Astrocyte (in vitro differentiated cells and primary cell): Measurements from ENCODE around the gene PPTC7. TPM values are rescaled to one million over a fixed set of nuclear protein-coding genes. Genes with fewer than 3 reads are reported as not detected.
"Not testable (repeated sequence)": the region's sequence is repeated elsewhere in the genome, so short reads cannot be mapped to it uniquely, and the experiment has no call there.

Source experiments
- DNase-seq: peaks from one replicate; pipeline ENCODE4 v3.0.0-alpha.2; 2010; ENCODE audit warnings: low read depth
- FAIRE-seq: peaks from 2 replicates; lab custom pipeline; 2011; peaks lifted over from hg19 to GRCh38; lab: Jason Lieb, UNC
- H2AFZ ChIP-seq: 2 replicates; pipeline ENCODE4 v1.6.0; 2012; ENCODE audit warnings: low read depth, low read length, inconsistent platforms
- H3K27ac ChIP-seq: 2 replicates; pipeline ENCODE4 v1.5.1; 2011; ENCODE audit warnings: low read depth, low read length, inconsistent platforms
- H3K27me3 ChIP-seq: 2 replicates; pipeline ENCODE4 v1.6.0; 2011; ENCODE audit warnings: low read length, inconsistent platforms; ENCODE audit not compliant: insufficient read depth
- H3K36me3 ChIP-seq: 2 replicates; pipeline ENCODE4 v1.5.1; 2011; ENCODE audit warnings: low read length, inconsistent platforms; ENCODE audit not compliant: insufficient read depth
- H3K4me1 ChIP-seq: 2 replicates; pipeline ENCODE4 v1.5.1; 2011; ENCODE audit warnings: low read length, inconsistent platforms; ENCODE audit not compliant: insufficient read depth
- H3K4me2 ChIP-seq: 2 replicates; pipeline ENCODE4 v1.6.0; 2012; ENCODE audit warnings: low read length, inconsistent platforms
- H3K4me3 ChIP-seq: 2 replicates; pipeline ENCODE4 v1.5.1; 2011; ENCODE audit warnings: low read depth, mild to moderate bottlenecking, low read length, inconsistent platforms; ENCODE audit not compliant: insufficient read depth
- H3K79me2 ChIP-seq: 2 replicates; pipeline ENCODE4 v1.6.0; 2012; ENCODE audit warnings: mild to moderate bottlenecking, low read length, inconsistent platforms; ENCODE audit not compliant: insufficient read depth
- H3K9ac ChIP-seq: 2 replicates; pipeline ENCODE4 v1.6.0; 2012; ENCODE audit warnings: mild to moderate bottlenecking, low read length, inconsistent platforms
- H3K9me3 ChIP-seq: 2 replicates; pipeline ENCODE4 v1.5.1; 2012; ENCODE audit warnings: low read depth, mild to moderate bottlenecking, low read length, inconsistent platforms; ENCODE audit not compliant: insufficient read depth
- H4K20me1 ChIP-seq: 2 replicates; pipeline ENCODE4 v1.6.0; 2012; ENCODE audit warnings: low read length, inconsistent platforms; ENCODE audit not compliant: insufficient read depth
- H3K27ac Mint-ChIP-seq: one replicate; pipeline ENCODE4 v1.8.0; 2021; ENCODE audit warnings: mild to moderate bottlenecking, mixed read lengths; ENCODE audit not compliant: unreplicated experiment
- H3K27me3 Mint-ChIP-seq: one replicate; pipeline ENCODE4 v1.8.0; 2021; ENCODE audit warnings: low read depth, mixed read lengths; ENCODE audit not compliant: unreplicated experiment
- H3K36me3 Mint-ChIP-seq: one replicate; pipeline ENCODE4 v1.8.0; 2021; ENCODE audit warnings: low read depth, mixed read lengths; ENCODE audit not compliant: unreplicated experiment
- H3K4me1 Mint-ChIP-seq: one replicate; pipeline ENCODE4 v1.8.0; 2021; ENCODE audit warnings: low read depth, mixed read lengths; ENCODE audit not compliant: unreplicated experiment
- H3K4me3 Mint-ChIP-seq: one replicate; pipeline ENCODE4 v1.8.0; 2021; ENCODE audit warnings: mild to moderate bottlenecking, moderate library complexity, mixed read lengths; ENCODE audit not compliant: unreplicated experiment
- H3K9me3 Mint-ChIP-seq: one replicate; pipeline ENCODE4 v1.8.0; 2021; ENCODE audit warnings: mild to moderate bottlenecking, mixed read lengths; ENCODE audit not compliant: unreplicated experiment
- CTCF ChIP-seq: IDR thresholded peaks from 2 replicates; pipeline ENCODE4 v1.5.1; 2011; ENCODE audit warnings: low read depth, mild to moderate bottlenecking, inconsistent platforms, low read length, moderate library complexity; ENCODE audit not compliant: insufficient read depth
- EZH2 ChIP-seq: IDR thresholded peaks from 2 replicates; pipeline ENCODE4 v1.6.1; 2012; ENCODE audit warnings: mild to moderate bottlenecking, low read length, inconsistent platforms; ENCODE audit not compliant: insufficient read depth
- total RNA-seq: library from RNA; stranded (reverse); gene quantifications from 2 replicates; pipeline ENCODE4 v1.2.1, GENCODE V29; 2021

Gene PPTC7
- total RNA-seq, 1 donor from 2014 or later, result 16.6 TPM

- DNase-seq (no peak), FAIRE-seq (no peak)
- Histone ChIP-seq H4K20me1 (peaks cover 15% of the 10 kb centered on the region), H3K27me3 (no peaks in the 10 kb centered on the region), H2AFZ (no peak overlapping the region), H3K4me3 (no peak overlapping the region), H3K9me3 (no peaks in the 10 kb centered on the region), H3K36me3 (no peaks in the 10 kb centered on the region), H3K4me1 (peaks cover 7% of the 10 kb centered on the region), H3K9ac (no peak overlapping the region), H3K79me2 (no peaks in the 10 kb centered on the region), H3K27ac (no peak overlapping the region), H3K4me2 (no peak overlapping the region)
- H3K4me3 Mint-ChIP-seq, result no peak overlapping the region
- peaks cover 5% of the 10 kb centered on the region for H3K4me1 Mint-ChIP-seq
- TF ChIP-seq EZH2 (no peak), CTCF (no peak)
- peaks cover 7% of the 10 kb centered on the region for H3K36me3 Mint-ChIP-seq
- H3K27me3 Mint-ChIP-seq, result no peaks in the 10 kb centered on the region
- peaks cover 2% of the 10 kb centered on the region for H3K9me3 Mint-ChIP-seq
- H3K27ac Mint-ChIP-seq, result no peak overlapping the region
Observed at GRCh38 chr12:110528277-110528839, 54.8 kb downstream of the PPTC7 start.

- H3K9me3 ChIP-seq, H3K4me3 ChIP-seq, DNase-seq, H4K20me1 ChIP-seq, H3K27me3 Mint-ChIP-seq, H3K36me3 Mint-ChIP-seq, H3K9me3 Mint-ChIP-seq, H3K27me3 ChIP-seq, FAIRE-seq, H3K4me3 Mint-ChIP-seq, H3K79me2 ChIP-seq, H3K4me2 ChIP-seq, H3K36me3 ChIP-seq, H2AFZ ChIP-seq, H3K4me1 ChIP-seq, H3K27ac Mint-ChIP-seq, H3K9ac ChIP-seq, H3K27ac ChIP-seq, H3K4me1 Mint-ChIP-seq: not testable (repeated sequence)
Observed at GRCh38 chr12:110520876-110521712, 62.0 kb downstream of the PPTC7 start.

- H3K4me3 ChIP-seq, H3K9me3 Mint-ChIP-seq, DNase-seq, H3K27me3 ChIP-seq, H3K9ac ChIP-seq, H3K79me2 ChIP-seq, H3K27ac Mint-ChIP-seq, H3K4me2 ChIP-seq, H3K36me3 ChIP-seq, H2AFZ ChIP-seq, H3K9me3 ChIP-seq, H3K4me1 ChIP-seq, FAIRE-seq, H3K27me3 Mint-ChIP-seq, H3K4me3 Mint-ChIP-seq, H3K36me3 Mint-ChIP-seq, H4K20me1 ChIP-seq, H3K27ac ChIP-seq, H3K4me1 Mint-ChIP-seq: not testable (repeated sequence)
Observed at GRCh38 chr12:110518014-110518413, 65.1 kb downstream of the PPTC7 start.
